GM04503 (cell line): Measurements from ENCODE around the gene PRKACA.

ENCODE experiments used
- DNase-seq: peaks from one replicate; pipeline ENCODE4 v3.0.0-alpha.2; 2012; ENCODE audit warnings: low read depth

Gene PRKACA

DNA sequence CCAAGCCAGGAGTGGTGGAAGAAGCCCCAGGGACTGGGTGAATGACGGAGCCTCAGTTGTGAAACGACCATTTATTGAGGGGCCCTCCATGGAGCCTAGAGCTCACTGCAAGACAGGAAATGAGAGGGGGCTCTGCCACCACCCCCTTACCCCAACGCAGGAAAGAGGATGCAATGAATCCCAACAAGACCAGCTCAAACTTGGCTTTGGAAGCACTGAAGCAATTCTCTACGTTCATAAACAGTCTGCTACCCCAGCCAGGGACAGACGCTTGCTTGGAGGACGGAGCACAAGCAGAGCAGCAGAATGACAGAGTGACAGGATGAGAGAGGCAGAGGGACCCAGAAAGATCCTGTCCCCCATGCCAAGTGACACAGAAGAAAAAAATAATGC lies 1.0 kb downstream of the PRKACA start:
- DNase-seq = no peak

DNA sequence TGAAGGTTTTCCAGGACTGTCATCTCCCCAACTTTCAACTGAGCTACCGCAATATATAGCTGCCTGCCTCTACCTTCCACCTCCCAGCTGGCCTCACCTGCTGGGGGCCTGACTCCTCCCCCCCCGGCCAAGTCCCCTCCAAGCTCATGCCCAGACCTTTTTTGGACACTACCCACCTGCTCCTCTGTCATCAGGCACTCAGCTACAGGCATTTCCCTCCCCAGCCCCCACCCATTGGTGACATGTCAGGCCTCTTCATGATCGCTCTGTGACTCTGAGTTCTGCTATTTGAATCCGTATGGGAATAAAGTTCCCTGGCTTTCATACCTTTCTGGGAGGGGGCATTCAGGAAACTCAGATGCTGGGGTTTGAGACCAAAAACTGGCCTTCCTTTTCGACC lies 1.8 kb downstream of the PRKACA start:
- DNase-seq = no peak

DNA sequence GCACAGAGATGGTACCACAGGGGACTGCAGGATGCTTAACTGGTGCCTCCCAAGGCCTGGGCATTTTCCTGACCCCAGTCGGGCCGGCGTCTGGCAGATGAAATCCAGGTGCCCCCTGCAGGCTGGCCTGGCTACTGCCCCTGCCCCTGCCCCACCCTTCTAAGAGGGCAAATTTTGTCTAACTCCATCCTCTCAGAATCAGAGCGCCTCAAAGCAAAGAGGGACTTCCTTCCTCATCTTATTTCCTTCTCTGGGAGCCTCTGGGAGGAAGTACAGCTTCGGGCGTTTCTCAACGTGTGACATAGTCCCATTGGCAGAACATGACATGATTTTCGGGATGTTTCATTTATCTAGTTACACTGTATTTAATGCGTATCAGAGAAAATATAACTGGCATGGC lies 2.7 kb downstream of the PRKACA start:
- DNase-seq = no peak

DNA sequence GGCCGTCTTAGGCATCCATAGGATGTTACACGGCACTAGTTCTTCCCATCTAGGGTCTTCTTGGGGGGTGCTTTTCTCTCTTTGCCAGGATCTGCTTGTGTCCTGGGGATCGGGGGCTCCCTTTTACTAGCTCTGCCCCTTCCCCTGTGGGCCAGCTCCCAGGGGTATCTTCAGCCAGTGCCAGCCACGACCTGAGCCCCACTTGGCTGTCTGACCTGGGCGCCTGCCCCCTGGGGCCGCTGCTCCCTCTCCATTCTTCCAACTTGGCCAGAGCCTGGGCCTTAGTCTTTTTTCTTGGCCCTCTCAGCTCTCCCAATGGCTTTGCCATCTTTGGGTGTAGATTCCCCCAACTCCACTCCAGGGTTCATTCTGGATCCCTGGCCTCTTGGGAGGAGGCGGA lies 3.1 kb downstream of the PRKACA start:
- DNase-seq = no peak

DNA sequence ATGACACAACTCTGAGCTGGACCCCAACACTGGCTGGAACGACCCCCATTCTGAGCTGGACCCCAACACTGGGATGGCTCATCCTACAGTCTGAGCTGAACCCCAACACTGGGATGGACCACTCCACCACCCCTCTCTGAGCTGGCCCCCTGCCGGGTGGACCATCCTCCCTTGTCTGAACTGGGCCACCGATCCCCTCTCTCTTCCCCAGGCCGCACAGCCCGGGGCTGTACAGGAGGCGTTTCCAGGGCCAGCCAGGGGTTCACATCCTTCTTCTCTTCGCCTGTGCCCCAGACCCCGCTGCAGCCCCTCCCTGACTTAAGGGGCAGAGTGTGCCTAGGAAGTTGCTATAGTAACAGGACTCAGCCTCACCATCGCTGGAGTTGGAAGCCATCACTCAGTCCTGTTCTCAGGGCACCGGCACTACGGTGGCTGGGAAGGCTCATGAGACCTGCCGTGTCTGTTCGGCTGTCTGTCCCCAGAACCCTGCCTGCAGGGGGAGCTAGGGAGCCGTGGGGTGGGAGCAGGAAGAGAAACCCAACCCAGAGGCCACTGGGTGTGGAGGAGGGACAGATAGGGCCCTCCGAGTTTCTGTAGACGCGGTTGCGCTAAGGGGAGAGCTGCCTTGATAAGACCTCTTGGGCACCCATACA lies 3.7 kb downstream of the PRKACA start:
- DNase-seq = no peak

DNA sequence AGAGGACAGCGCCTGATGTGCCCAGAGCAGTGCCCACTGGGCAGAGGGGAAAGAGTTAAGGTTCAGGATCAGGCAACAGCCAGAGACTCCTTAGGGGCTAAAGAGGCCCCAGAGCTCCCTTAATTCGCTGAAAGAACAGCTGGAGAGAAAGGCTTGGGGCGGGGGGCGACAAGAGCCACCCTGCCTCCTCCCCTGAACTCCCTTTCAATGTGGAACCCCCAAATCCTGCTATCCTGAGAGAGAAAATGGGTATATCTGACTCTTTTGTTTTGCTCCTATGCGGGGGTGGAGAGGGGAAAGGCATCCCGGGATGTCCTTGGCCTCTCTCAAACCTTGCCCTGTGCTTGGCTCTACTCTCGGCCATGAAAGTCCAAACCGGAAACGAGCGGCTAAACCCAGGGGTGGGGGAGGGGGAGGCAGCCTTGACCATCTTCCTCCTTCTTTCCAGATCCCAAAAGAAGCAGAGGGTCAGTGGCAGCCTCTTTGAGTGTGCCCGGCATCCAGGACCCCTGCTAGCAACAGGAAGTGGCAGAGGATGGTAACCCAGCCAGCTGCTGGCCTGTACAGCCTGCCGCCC lies 4.7 kb downstream of the PRKACA start:
- no peak for DNase-seq

DNA sequence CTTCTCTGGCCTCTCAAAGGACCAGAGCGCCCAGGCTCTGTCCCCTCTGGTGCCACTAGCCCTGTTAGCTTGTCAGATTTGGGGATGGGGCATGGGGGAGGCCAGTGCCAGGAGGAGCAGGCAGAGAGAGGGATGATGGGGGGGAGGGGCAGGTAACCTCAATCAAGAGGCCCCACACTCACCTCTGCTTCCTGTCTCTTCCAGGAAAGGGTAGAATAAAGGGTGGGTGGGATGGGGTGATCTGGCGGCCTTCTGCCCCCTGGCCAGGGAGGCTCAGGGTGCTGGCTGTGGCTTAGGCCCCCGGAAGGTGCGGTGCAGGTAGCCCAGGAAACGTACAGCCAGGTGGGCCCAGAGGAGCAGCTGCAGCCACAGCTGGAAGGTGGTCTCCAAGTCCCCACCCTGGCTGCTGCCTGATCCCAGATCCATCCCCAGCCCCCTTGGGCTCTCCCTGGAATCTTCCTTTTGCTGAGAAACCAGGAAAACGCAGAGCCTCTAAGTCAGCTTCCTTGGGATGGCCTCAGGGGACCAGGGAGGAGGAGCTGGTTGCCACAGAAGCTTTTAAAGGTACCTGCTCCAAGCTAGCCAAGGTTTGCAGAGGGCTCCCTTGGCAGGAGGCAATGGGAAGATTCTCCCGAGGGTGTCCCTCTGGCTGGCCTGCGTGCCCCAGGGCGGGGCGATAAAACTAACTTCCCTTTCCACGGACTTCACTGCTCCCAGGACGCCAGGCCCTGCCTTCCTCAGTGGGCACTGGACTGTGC lies 5.3 kb downstream of the PRKACA start:
- no peak for DNase-seq

DNA sequence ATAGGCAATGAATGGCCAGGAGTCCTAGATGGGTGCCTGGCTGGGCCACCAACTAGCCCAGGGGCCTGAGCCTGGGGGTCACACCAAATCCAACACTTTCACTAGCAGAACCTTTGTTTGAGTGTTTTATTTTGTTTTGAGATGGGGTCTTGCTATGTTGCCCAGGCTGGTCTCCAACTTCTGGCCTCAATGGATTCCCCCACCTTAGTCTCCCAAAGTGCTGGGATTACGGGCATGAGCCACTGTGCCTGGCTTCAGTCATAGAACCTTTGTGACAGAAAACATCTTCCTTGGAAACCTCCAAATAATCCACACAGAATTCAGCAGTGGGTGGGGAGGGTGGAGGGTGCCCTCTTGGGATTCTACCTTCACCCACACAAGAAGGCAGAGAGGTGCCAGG lies 6.1 kb downstream of the PRKACA start:
- DNase-seq = no peak

DNA sequence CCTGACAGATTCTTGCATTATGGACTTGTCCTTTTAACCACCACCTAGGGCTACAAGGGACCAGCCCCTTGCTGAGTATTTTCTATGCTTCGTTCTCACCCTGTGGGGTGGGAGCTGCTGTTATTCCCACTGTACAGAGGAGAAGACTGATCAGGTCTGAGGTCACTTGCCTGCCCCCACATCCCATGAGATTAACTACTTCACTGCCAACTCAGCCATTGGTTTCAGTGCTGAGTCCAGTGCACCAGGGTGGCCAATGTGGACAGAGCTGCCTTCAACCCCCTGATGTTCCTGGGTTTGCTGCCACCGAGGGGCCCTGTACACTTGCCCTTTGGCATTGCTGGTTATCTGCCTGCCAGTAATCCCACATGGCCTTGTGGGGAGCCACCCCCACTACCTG lies 6.9 kb downstream of the PRKACA start:
- no peak for DNase-seq

DNA sequence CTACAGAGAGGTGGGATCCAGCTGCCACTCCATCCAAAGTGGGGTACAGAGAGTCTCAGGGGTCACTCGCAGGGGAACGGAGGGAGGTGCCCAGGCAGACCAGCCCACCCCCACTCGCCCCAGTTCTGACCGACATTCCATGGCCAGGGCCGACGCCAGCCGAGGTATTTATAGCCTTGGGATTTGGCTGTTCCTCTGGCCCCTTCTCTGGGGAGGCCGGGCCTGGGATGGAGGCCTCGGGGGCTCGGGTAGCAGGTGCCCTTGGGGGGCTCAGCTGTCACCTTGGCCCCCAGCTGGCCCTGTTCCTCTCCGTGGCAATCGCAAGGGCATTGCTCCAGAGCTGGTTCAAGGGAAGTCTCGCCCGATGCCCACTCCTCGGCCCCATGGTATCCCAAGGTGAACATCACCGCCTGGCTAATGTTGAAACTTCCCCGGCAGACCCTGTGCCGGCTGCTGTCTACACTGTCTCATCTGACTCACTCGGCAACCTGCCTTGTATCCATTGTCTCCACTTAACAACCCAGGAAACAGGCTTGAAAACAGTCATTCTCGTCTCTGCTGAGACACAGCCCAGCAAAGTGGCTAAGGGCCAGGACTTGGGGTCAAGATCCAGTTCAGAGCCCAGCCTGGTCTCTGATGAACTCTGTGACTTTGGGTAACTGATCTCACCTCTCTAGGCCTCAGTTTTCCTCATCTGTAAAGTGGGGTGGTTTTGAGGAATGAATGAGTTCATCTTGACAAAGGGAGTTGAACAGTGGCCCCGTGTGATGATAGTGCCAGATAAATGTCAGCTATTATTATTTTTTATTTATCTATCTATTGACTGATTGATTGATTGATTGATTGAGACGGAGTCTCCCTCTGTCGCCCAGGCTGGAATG lies 9.7 kb downstream of the PRKACA start:
- no peak for DNase-seq

DNA sequence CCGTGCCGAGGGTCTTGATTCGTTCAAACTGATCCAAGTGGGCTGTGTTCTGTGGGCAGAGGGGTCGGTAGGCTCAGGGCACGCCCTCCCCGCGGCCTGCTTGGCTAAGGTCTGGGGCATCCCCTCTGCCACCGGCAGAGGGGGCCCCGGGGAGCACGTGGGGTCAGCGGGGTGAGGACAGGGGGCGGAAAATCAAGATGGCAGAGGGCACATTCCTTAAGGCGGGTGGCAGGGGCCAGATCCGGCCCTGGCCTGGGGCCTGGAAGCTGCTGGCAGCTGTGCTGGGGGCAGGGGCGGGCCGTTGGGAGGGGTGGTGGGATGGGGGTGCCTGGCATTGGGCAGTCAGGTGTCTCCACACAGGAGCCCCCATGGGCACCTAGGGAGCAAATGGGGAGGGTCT lies 10.7 kb downstream of the PRKACA start:
- no peak for DNase-seq

DNA sequence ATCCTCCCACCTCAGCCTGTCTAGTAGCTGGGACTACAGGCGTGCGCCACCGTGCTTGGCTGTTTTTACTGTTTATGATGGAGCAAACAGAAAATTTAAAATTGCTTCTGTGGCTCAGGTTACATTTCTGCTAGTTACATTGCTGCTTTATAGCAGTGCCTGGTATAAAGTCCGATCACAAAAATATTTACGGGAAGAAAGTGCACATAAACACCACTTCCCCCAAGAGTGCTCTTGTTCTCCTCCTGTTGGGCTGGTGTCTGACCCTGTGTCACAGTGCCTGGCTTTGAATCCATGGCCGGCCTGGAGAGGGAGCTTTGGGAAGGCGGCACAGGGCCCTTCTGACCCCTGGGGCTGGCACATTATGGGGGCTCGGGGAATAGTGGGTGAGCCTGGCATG lies 11.9 kb downstream of the PRKACA start:
- no peak for DNase-seq

DNA sequence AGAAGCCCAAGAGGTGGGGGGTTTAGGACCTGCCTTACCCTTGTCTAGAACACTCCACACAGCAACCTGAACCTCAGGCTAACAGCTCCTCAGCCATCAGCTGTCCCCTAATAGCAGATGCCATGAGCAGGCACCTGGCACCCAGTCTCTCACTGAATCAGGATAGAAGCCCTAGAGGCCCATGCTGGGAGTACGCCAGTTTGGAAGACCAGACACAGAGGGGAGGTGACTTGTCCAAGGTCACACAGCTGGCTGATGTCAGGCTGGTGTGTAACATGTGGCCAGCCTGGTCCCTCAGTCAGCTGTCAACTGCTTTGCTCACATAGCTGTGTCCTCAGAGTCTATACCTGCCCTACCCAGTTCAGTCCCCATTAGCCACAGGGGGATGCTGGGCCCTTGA lies 14.3 kb downstream of the PRKACA start:
- DNase-seq = no peak

DNA sequence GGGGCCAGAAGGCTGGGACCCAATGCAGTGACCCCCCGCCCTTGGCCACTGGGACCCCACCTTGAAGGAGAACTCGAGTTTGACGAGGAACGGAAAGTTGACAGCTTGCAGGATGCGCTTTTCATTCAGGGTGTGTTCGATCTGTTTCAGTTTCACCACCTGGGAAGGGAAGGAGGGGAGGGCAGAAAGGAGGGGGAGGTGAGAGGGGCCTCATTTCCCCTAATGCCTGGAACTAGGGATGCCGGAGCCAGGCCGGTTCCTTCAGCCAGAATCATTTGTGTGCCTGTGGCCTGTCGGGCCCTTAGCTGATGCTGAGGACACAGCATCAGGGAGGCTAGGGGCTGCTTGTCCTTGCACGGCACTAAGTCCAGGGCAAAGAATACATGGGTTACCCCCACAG lies 14.8 kb downstream of the PRKACA start:
- no peak for DNase-seq

DNA sequence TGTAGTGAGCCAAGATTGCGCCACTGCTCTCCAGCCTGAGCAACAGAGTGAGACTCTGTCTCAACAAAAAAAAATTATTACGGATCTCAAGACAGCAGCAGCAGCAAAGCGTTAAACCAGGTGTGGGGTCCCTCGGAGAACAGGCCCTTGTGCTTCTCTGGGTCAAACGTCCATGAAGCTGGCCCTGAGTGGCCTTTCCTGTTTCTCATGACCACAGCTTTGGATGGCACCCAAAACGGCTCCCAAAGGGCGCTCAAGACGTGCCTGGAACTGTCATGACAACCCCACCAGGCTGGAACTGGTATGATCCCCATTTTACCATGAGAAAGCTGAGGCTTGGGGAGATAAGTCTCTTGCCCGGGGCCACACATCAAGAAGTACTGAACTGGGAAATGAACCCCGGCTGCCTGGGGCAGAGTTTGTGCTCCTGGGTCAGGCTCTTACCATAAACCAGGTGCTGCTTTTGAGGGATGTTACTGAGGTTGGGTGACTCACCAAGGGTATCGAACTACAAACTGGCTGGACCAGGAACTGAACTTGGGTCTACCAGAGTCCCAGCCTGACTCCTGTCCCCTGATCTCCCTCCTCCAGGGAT lies 15.4 kb downstream of the PRKACA start:
- DNase-seq = no peak

DNA sequence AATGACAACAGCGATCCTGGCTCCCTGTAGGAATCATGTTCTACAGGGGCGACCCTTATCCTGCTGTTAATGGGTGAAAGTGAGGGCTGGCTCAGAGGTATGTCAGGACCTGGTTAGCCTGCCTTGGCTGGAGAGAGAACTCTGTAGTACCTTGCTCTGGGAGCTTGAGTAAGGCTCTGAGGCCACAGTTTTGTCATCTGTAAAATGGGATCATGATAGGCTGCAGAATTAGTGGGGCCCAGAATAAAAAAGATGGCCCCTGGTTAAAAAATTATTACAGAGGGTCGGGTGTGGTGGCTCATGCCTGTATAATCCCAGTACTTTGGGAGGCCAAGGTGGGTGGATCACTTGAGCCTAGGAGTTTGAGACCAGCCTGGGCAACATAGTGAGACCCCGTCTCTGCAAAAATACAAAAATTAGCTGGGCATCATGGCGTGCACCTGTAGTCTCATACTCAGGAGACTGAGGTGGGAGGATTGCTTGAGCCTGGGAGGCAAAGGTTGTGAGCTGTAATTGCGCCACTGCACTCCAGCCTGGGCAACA lies 16.5 kb downstream of the PRKACA start:
- no peak for DNase-seq

DNA sequence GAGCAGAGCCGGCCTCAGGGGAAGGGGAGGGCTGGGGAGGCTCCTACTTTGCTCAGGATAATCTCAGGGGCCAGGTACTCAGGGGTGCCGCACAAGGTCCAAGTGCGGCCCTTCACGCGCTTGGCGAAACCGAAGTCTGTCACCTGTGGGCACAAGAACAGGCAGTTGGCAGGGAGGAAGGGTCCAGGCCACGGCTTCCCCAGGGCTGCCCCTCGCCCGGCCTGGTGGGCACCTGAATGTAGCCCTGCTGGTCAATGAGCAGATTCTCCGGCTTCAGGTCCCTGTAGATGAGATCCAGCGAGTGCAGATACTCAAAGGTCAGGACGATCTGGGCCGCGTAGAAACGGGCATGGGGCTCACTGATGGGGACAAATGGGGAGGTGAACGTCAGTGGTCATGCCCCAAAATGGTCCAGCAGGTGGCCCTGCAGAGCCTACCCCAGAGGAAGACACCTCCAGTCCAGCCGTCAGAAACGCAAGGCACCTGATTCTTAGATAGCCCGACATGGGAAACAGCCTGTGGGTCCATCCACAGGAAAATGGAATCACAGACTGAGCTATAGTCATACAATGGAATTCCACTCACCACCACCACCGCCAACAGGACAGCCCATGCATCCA lies 19.9 kb downstream of the PRKACA start:
- DNase-seq = no peak

DNA sequence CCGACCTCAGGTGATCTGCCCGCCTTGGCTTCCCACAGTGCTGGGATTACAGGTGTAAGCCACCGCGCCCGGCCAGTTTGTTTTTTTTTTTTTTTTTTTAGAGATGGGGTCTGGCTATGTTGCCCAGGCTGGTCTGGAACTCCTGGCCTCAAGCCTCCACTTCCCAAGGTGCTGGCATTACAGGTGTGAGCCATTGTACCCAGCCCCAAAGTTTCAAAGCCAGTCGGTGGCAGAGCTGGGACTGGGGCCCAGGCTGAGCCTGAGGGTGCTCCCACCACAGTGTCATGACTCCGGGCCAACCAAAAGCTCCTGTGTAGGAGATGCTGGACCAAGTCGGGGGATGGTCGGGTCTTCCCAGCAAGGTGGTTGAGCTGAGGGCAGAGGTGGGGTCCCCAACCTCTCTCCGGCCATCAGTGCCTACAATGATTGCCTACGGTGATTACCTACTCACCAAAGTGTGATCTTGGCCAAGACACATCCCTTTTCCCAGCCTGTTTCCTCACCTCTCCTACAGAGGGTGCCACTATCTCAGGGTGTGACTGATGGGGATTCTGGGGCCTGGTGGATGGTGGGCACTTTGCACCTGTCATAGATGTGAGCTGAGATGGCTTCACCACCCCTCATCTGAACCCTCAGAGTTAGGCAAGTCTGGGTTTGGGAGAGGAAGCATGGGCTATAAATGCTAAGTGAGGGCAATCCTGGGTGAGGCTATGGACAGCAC lies 21.1 kb downstream of the PRKACA start:
- no peak for DNase-seq

DNA sequence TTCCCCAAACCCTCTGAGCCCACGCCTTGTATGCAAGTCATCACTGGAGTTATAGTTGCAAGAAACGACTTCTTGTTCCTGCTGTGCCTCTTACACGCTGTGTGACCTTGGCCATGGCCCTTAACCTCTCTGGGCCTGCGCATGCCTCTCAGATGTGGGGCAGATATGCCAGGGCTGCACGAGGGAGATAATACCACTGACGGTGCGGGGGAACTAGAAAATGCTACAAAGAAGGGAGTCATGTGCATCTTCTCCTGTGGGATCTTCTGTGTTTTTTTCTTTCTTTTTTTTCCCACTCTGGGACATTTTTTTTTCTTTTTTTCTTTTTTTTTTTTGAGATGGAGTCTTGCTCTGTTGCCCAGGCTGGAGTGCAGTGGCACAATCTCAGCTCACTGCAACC lies 22.7 kb downstream of the PRKACA start:
- no peak for DNase-seq

DNA sequence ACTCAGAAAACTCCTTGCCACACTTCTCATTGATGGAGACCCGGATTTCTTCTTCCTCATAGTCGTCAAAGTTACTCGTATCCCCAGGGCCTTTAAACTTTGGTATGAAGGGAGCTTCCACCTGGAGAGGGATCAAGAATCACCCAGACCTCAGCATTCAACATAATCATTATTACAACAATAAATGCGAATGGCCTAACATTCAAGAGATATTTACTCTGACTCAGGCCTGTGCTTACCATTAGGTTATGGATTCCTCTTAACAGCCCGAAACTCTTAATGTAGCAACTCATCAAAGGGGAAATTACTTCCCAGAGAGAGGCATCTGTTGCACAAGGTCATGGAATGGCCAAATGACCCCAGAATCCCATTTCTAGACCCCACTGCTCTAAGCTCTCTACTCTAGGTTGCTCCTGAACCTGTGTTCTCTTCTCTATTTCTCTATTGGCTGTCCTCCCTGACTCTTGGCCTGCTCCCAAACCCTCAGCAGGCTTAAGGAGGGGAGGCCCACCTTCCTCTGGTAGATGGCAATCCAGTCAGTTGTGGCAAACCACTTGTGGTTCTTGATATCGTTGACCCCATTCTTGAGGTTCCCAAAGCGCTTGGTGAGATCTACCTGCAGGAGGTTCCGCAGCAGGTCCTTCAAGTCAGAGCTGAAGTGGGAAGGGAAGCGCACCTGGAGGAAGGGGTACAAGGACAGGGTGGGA lies 24.3 kb downstream of the PRKACA start:
- no peak for DNase-seq
